ENCODE measurements around the gene BTBD18. TPM values are rescaled to one million over a fixed set of nuclear protein-coding genes. Genes with fewer than 3 reads are reported as not detected.

Gene BTBD18
- total RNA-seq, 6 donors from 2014 or later, result not detected

- no peak overlapping the region for H3K27ac ChIP-seq
Observed at GRCh38 chr11:57700425-57700824, 51.2 kb downstream of the BTBD18 start.

GRCh38 chr11:57699813-57700212 lies 51.8 kb downstream of the BTBD18 start:
- TF ChIP-seq POLR2A (IDR thresholded peaks at IDR 0.05), result no peak
- TF ChIP-seq POLR2AphosphoS5 (IDR thresholded peaks at IDR 0.05), result no peak
- TF ChIP-seq EP300 (IDR thresholded peaks at IDR 0.05), result no peak
- no peak for ATAC-seq (ENCODE audit: low FRiP score in 2 of 2)
- Histone ChIP-seq H3K27me3 (no peaks in the 10 kb centered on the region), H3K36me3 (peaks cover 48 to 97% (median 83%) of the 10 kb centered on the region in 4 donors), H3K4me3 (no peak overlapping the region), H3K27ac (no peak overlapping the region), H3K9me3 (no peaks in the 10 kb centered on the region), H3K4me1 (no peaks in the 10 kb centered on the region)
- WGBS, 2 donors, result 88 to 95% methylated on average over 10 of the region's 10 CpGs
- no peak for DNase-seq

More at GRCh38 chr11:57700425-57700824, 51.2 kb downstream of the BTBD18 start:
- WGBS, 2 donors, result 69 to 75% methylated on average over 3 of the region's 3 CpGs
- no peak for ATAC-seq (ENCODE audit: low FRiP score in 2 of 2)
- Histone ChIP-seq H3K36me3 (peaks cover 42 to 96% (median 79%) of the 10 kb centered on the region in 4 donors), H3K4me1 (no peaks in the 10 kb centered on the region), H3K4me3 (no peak overlapping the region), H3K27me3 (no peaks in the 10 kb centered on the region), H3K9me3 (no peaks in the 10 kb centered on the region)
- DNase-seq, result no peak
- TF ChIP-seq POLR2A (IDR thresholded peaks at IDR 0.05), result no peak
- TF ChIP-seq POLR2AphosphoS5 (IDR thresholded peaks at IDR 0.05), result no peak
- TF ChIP-seq EP300 (IDR thresholded peaks at IDR 0.05), result no peak
- no peak for TF ChIP-seq CTCF (IDR thresholded peaks at IDR 0.05)

- ATAC-seq (ENCODE audit: low FRiP score in 2 of 2) (peak in 1 of 2 donors; percentile 43), DNase-seq (peak in 1 of 2 donors; percentile 38)
- Histone ChIP-seq H3K4me1 (no peaks in the 10 kb centered on the region), H3K9me3 (no peaks in the 10 kb centered on the region), H3K27me3 (no peaks in the 10 kb centered on the region), H3K27ac (no peak overlapping the region), H3K36me3 (peaks cover 57 to 97% (median 85%) of the 10 kb centered on the region in 4 donors), H3K4me3 (no peak overlapping the region)
- TF ChIP-seq POLR2AphosphoS5 (IDR thresholded peaks at IDR 0.05) (no peak), POLR2A (IDR thresholded peaks at IDR 0.05) (no peak), EP300 (IDR thresholded peaks at IDR 0.05) (no peak), CTCF (IDR thresholded peaks at IDR 0.05) (no peak)
- WGBS, 2 donors, result 91 to 93% methylated on average over 15 to 18 of the region's 18 CpGs
Observed at GRCh38 chr11:57698843-57699365, 52.7 kb downstream of the BTBD18 start.

Small RNA genes lying within 50 kb of the gene (small RNA-seq; reads per million reads assigned to genes)
- gene AP001931.1 (0 reads per million in 4 donors), gene TMX2-CTNND1 (0 reads per million in 4 donors)

Other genes starting within 250 kb of the BTBD18 start
- gene SLC43A1, start 236.1 kb downstream of the BTBD18 start, total RNA-seq, result 10 to 100 TPM in 5 of 6 donors, 1 to 10 TPM in 1; 7.1 to 72.3 (median 13.9) TPM
- 10 to 100 TPM in 5 of 6 donors, 1 to 10 TPM in 1; 7.3 to 62.2 (median 26.8) TPM for gene TIMM10, start 221.1 kb downstream of the BTBD18 start, total RNA-seq
- gene SMTNL1, start 214.2 kb downstream of the BTBD18 start, total RNA-seq, result not detected
- gene UBE2L6, start 184.1 kb downstream of the BTBD18 start, total RNA-seq, result 100 to 1,000 TPM in 1 of 6 donors, 10 to 100 TPM in 5; 39.8 to 142 (median 80.9) TPM
- gene SERPING1, start 154.1 kb downstream of the BTBD18 start, total RNA-seq, result 100 to 1,000 TPM; 306 to 573 (median 469) TPM
- gene YPEL4, start 101.9 kb downstream of the BTBD18 start, total RNA-seq, result 1 to 10 TPM in 5 of 6 donors, under 1 TPM in 1; 0.91 to 8.4 (median 3.5) TPM
- gene CLP1, start 94.1 kb downstream of the BTBD18 start, total RNA-seq, result 10 to 100 TPM; 10.5 to 16.9 (median 13.4) TPM
- gene ZDHHC5, start 83.7 kb downstream of the BTBD18 start, total RNA-seq, result 10 to 100 TPM; 45.1 to 81.9 (median 58.7) TPM
- gene MED19, start 39.6 kb downstream of the BTBD18 start, total RNA-seq, result 10 to 100 TPM in 5 of 6 donors, 1 to 10 TPM in 1; 7.4 to 14.9 (median 13.5) TPM
- gene TMX2, start 39.2 kb downstream of the BTBD18 start, total RNA-seq, result 10 to 100 TPM; 16.2 to 67.3 (median 53.1) TPM
- 100 to 1,000 TPM in 5 of 6 donors, 10 to 100 TPM in 1; 56.6 to 138 (median 120) TPM for gene SELENOH, start 10.3 kb downstream of the BTBD18 start, total RNA-seq
- gene CTNND1, start 10.0 kb upstream of the BTBD18 start, total RNA-seq, result 100 to 1,000 TPM; 136 to 232 (median 214) TPM